Fibroblast of lung (primary cell): Measurements from ENCODE around the gene PMM2.

Experiments
- CTCF ChIP-seq, 2 donors: IDR thresholded peaks in 1 of 2; conservative IDR thresholded peaks in 1 of 2; 1 replicate in 1 of 2; 2 replicates in 1 of 2; pipeline ENCODE4 v1.5.1; 2011 to 2012; ENCODE audit warnings: low read length in 2 of 2, control low read depth in 1 of 2, inconsistent platforms in 1 of 2, low read depth in 1 of 2, mild to moderate bottlenecking in 1 of 2
- EZH2 ChIP-seq: IDR thresholded peaks from 2 replicates; pipeline ENCODE4 v1.5.1; 2012; ENCODE audit warnings: low read length, control low read depth, mild to moderate bottlenecking; ENCODE audit errors: missing control alignments

GRCh38 chr16:8753416-8754054, 44.1 kb upstream of the PMM2 start:
- TF ChIP-seq CTCF (conservative IDR thresholded peaks at IDR 0.05 in 1 of 2, IDR thresholded peaks at IDR 0.05 in 1 of 2; ENCODE audit: low read depth in 1 of 2, low read length in 2 of 2): no peak
- TF ChIP-seq EZH2: no peak
